Fibroblast of peridontal ligament (primary cell): ENCODE data around the gene ZNF627.
"Not testable (repeated sequence)": the region's sequence is repeated elsewhere in the genome, so short reads cannot be mapped to it uniquely, and the experiment has no call there.

Experiments used
- DNase-seq: peaks from one replicate; pipeline ENCODE4 v3.0.0-alpha.2; 2010; ENCODE audit errors: extremely low read depth

The ZNF627 gene

GRCh38 chr19:11574689-11575088 is 22.6 kb upstream of the ZNF627 start:
- no peak for DNase-seq

GRCh38 chr19:11576227-11576626 is 21.1 kb upstream of the ZNF627 start:
- no peak for DNase-seq

DNA sequence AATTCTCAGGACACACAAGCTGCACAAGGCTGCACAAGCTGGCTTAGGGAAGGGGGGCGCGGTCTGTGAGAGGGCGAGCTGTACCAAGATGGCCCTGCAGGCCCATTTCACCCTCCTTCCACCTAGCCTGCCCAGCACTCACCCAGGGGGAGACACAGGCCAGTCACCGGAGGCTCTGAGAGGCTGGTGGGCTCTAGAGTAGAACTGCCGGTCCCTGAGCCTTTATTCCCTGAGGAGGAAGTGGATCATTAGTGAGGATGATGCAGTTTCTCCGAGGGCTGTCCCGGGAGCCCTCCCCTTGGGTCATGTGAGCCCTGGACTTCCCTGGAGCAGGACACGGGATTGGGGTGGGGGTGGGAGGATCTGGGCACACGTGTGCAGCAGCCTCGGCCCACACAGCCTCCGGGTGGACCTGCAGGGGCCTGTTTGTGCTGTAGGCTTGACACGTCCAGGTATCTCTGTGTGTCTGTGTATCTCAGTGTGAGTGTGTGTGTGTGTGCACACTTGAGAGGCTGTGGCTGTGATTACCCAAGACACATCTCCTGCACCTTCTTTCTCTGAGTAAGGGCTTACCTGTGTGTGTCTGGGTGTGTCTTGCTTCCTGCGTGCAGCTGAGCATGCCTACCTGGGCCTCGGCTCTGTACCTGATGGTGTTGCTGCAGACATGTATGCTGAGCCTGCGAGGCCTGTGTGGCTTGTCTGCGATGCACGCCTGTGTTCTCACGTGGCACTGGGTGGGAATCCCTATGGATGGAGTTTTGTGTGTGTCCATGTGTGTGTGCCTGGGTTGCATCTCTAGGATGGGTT is 19.6 kb upstream of the ZNF627 start, which contains the start of gene ACP5:
ACP5 (minus strand) TSS at position 195 of the 807 bp plus-strand sequence. CDS start 328 bp downstream, outside the sequence.
- DNase-seq = no peak

- no peak for DNase-seq
Measured at GRCh38 chr19:11578258-11579142, 18.8 kb upstream of the ZNF627 start.

GRCh38 chr19:11580116-11580515 is 17.2 kb upstream of the ZNF627 start:
- DNase-seq = no peak

GRCh38 chr19:11581740-11582139 is 15.5 kb upstream of the ZNF627 start:
- peak; percentile 40 for DNase-seq

- no peak for DNase-seq
Measured at GRCh38 chr19:11586331-11586730, 11.0 kb upstream of the ZNF627 start.

- DNase-seq = peak; percentile 77
Measured at GRCh38 chr19:11587302-11587974, 9.8 kb upstream of the ZNF627 start.

DNA sequence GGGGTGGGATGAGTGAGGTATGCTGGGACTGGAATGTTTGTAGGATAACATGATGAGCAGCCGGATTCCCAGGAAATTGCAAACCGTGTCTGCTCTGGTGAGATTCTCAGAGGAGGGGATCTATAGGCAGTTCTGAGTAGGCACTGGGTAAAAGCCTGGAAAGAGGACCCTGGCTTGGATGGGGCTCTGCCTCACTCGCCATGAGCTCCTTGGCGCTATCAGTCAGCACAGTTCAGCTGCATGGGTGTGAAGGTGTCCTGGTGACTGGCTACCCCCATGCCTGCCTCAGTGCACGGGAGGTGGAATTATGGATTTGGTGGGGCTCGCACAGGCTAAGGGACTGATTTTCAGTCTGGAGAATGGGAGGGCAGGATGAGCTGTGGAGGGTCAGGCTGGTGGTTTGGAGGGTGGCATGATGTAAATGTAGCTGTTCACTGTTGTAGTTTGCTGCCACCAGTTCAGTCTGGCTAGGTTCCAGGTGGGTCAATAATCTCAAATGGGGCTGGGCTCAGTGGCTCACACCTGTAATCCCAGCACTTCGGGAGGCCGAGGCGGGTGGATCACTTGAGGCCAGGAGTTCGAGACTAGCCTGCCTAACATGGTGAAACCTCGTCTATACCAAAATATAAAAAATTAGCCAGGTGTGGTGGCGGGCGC is 9.2 kb upstream of the ZNF627 start:
- DNase-seq = no peak

GRCh38 chr19:11594084-11594483 is 3.2 kb upstream of the ZNF627 start:
- no peak for DNase-seq

DNA sequence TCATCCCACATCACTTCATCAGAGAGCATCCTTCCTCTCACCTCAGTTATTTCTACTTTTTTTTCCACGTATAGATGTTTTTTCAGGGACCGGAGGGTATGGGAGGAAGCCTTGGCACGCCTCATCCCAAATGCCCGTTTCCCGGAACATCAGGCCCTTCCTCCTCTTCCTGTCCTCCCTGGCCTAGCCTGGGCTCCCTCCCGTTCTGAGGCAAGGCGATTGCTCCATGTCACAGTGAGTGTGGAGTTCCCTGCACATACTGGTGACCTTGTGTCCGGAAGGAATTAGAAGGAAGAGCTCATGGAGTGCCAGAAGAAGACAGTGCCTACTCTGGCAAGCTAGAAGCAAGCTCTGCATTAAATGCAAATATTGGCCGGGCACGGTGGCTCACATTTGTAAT is 1.1 kb upstream of the ZNF627 start:
- no peak for DNase-seq

DNA sequence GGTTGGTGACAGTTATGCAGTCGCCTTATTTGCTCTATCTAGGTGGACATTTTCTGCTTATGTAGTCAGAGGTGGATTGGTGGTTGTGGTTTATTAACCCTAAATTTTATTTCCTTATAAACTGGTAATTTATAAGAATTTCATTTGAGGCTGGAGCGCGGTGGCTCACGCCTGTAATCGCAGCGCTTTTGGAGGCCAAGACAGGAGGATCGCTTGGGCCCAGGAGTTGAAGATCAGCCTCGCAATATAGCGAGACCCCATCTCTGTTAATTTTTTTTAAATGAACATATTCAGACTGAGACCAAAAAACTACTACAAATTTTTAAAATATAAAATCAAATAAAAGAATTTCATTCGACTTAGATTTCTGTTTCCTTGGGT is 810 bp downstream of the ZNF627 start:
- DNase-seq = peak; percentile 38

- DNase-seq = no peak
Measured at GRCh38 chr19:11598746-11599145, 1.5 kb downstream of the ZNF627 start.

DNA sequence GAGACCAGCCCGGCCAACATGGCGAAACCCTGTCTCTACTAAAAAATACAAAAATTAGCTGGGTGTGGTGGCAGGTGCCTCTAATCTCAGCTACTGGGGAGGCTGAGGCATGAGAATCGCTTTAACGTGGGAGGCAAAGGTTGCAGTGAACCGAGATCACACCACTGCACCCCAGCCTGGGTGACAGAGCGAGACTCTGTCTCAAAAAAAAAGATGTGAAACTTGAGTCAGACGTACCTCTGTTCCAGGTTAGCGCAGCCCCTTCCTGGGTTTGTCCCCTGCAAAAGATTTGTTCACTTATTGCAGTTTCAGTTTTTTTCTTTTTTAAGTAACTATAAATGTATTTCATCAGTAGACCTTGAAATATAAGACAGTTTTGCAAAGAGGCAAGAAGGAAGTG is 2.4 kb downstream of the ZNF627 start:
- not testable (repeated sequence) for DNase-seq

DNA sequence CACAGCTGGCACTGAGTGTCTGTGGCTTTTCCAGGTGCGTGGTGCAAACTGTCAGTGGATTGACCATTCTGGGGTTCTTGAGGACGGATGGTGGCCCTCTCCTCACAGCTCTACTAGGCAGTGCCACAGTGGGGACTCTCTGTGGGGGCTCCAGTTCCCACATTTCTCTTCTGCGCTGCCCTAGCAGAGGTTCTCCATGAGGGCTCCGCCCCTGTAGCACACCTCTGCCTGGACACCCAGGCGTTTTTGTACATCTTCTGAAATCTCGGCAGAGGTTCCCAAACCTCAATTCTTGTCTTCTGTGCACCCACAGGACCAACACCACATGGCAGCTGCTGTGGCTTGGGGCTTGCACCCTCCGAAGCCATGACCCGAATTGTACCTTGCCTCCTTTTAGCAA is 9.2 kb downstream of the ZNF627 start:
- DNase-seq = no peak

DNA sequence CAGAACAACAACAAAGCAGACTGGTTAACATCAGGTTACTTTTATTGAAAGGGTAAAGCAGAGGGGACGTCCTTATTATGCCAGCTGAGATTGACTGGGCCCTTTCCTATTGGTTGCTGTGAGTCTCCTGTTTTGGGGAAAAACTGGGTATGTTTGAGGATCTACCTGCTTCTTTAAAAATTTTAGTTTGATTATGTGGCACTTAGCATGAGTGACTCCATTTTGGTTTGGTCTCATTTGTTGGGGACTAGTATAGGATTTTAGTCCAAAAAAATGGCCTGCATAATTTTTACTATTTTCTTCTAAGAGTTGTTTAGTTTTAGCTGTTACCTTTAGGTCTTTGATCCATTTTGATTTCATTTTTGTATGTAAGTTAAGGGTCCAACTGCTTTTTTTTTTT is 14.4 kb downstream of the ZNF627 start:
- DNase-seq = no peak

- DNase-seq = no peak
Measured at GRCh38 chr19:11612816-11613511, 15.7 kb downstream of the ZNF627 start.

GRCh38 chr19:11617180-11618062 is 20.1 kb downstream of the ZNF627 start:
- DNase-seq = no peak

- DNase-seq = no peak
Measured at GRCh38 chr19:11620553-11620952, 23.3 kb downstream of the ZNF627 start.

DNA sequence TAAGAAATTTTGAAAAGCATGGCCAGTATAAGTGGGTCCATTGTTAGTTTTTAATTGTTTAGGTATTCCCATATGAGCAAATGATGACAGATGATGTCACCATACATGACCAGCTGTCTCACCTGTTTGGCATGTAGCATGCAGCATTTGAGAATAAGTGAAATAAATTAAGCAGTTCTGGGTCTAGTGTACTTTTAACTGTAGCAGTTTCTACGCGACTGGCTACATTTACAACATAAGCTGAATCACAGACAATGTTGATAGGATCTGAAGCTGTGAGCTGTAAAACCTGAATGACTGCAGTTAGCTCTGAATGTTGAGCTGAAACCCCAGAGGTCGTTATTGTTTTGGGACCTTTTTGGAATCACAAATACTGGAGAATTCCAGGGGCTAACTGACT is 25.1 kb downstream of the ZNF627 start:
- not testable (repeated sequence) for DNase-seq
